ENCODE results near the gene GXYLT1.
"Not testable (repeated sequence)": the region's sequence is repeated elsewhere in the genome, so short reads cannot be mapped to it uniquely, and the experiment has no call there.

The GXYLT1 gene

DNA sequence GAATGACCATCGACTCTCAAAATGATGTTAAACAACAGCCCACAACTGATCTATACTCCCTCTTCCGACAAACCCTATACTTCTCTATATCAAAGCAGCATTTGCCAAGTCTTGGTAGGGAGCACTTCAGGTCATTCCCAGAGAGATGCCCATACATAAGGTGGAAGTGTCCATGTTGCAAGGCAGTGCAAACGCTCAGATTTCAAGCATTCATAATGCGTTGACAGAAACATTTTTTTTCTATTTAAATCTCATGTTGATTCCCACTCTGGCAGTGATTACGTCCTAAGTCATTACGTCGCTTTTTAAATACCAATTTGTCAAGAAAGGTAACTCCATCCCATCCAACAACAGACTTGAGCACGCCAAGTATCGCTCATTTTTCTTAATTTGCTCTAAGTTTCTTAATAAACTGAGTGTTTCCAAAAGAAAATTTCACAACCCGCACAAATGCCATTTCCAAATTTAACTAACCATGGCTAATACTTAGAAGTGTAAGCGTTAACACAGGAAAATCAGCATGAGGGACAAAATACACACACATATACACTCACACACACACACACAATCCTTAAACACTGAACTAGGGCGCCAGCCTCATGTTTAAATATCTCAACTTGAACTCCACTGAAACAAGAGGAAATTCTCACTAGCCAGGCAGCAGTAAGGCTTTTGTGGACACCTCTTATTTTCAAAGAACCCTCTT lies 1.1 kb downstream of the GXYLT1 start:
- no peak for DNase-seq

- DNase-seq: no peak
Measured at GRCh38 chr12:42141981-42142606, 2.6 kb downstream of the GXYLT1 start.

DNA sequence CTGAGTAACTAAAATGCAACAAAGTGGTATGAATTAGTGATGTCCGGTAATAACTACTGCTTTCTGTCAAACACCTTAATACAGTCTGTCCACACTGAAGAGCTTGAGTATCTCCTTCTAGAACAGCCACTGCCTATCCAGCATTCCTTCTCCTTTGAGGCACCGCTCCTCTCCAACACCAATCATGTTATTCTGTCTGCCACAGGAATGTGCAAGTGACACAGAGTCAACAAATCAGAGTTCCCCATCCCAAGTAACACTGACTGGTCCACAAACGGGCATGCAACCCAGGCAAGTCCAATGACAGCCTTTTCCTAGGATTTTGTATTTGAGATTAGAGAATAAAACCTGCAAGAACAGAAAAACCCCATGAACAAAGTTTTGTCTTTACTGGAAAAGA lies 3.8 kb downstream of the GXYLT1 start:
- no peak for DNase-seq

- no peak for DNase-seq
Measured at GRCh38 chr12:42135259-42135814, 9.3 kb downstream of the GXYLT1 start.

DNA sequence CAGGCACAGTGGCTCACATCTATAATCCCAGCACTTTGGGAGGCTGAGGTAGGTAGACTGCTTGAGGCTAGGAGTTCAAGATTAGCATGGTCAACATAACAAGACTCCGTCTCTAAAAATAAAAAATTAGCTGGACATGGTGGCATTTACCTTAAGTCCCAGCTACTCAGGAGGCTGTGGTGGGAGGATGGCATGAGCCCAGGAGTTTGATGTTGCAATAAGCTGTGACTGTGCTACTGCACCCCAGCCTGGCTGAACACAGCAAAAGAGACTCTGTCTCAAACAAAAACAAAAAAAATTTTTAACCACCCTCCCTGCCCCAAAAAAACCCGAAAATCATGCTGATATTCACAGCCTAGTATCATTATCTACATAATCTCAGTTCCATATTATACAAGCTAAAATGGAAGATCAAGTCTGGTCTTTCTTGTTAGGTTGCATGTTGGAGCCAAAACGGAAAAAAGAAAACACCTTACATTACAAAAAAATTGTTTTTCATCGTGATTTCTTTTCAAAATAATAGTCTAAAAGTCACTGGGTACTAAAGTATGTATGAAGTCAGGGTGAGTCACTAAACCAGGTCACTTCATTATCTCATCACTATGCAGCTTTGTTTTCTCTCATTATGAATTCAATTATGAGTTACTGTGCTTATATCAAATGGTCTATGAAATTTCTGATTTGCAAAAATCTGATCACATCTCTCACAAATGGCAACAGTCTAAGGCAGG lies 13.8 kb downstream of the GXYLT1 start:
- no peak for DNase-seq

DNA sequence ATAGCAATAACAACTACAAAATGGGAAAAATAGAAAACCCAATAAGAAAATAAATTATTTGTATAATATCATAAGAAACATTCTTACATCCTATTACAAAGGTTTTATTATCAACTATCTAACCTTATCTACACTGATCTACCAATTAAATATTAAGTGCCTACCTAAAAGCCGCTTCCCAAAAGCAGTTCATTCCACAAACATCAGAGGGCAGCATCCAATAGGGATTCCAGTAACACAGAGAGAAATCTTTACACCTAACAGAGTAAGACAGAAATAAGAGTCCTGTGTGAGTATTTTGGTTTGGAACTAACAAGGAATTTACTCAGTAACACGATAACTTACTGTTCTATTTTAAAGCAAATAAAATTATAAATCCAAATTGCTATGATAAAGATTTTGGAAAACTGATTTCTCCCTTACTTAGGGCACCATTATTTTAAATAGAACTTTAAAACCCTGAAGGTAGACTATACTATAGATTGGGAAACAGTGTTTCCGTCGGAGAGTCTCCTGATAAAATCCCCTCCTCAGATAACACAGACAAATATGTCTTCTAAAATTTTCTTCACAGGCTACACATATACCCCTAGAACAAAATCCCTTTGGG lies 15.0 kb downstream of the GXYLT1 start:
- DNase-seq: no peak

DNA sequence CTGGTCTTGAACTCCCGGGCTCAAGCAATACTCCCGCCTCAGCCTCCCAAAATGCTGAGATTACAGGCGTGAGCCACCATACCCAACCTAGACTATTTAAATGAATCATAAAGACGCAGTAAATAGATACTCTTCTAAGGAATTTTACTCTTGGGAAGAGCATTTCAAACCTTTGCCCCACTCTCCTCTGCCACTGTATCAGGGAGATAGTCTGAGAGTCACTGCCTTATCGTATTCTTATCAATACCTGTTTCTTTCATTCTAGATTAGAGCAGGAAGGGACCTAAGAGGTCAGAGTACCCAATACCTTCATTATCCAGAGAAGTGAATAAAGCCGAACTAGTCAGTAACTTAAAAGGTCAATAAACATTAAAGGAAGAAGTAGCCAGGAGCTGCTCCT lies 15.8 kb downstream of the GXYLT1 start:
- no peak for DNase-seq

- DNase-seq: no peak
Measured at GRCh38 chr12:42128327-42128726, 16.3 kb downstream of the GXYLT1 start.

DNA sequence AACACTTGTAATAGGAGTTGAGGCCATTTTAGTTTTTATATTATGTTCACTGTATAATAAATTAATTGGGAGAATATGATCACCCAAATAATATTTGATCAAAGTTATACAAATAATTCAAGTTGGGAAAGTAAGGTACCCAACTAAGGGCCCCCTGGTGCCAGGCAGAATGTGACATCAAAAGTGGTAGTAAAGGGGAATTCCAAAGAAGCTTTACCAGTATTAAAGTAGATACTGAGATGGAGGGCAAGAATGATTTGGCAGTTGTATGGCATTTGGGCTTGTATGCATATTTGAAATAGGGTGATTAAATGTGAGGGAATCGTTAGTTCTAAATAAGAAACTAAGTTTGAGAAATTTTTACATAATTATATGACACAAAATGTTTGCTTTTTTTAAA lies 17.7 kb downstream of the GXYLT1 start:
- DNase-seq: no peak

- no peak for DNase-seq
Measured at GRCh38 chr12:42125388-42125767, 19.3 kb downstream of the GXYLT1 start.

DNA sequence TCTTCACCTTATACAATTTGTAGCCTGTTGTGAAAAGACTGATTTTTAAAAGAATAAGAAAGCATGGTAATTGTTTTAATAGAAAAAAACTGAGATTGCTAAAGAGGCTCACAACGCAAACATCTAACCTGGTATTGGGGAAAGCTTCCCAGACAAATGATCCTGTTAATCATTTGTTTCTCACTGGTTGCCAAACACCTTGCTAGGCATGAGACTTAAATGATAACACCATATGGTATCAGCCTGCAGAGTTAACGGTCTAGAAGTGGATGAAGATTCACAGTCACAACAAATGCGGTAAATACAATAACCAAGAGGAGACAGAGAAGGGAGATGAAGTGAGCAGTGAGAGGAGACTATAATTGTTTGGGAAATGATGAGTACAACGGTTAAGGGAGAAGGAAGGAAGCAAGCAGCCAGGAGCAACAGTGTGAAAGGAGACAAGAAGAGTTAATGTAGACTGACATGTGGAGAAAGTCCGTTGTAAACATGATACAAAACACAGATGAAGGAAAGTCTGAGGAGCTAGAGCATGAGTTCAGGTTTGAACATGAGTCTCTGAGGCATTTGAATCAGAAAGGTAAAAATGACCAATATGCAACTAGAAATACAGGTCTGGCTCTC lies 19.8 kb downstream of the GXYLT1 start:
- DNase-seq: no peak

DNA sequence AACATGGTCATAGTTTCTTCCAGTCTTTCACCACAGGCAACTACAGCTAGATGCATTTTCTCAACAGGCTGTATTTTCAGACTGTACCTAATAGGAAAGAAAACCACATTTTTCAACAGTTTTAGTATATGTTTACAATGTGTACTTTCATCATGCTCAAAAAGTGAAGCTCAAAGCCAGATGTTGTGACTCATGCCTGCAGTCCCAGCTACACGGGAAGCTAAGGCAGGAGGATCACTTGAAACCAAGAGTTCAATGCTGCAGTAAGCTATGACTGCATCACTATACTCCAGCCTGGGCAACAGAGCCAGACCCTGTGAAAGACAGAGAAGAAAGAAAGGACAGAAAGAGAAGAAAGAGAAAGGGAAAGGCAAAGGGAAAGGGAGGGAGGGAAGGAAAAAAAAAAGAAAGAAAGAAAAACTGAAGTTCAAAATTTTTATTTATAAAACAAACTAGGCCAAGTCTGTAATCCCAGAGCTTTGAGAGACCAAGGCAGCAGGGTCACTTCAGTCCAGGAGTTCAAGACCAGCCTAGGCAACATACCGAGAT lies 25.5 kb downstream of the GXYLT1 start:
- no peak for DNase-seq

DNA sequence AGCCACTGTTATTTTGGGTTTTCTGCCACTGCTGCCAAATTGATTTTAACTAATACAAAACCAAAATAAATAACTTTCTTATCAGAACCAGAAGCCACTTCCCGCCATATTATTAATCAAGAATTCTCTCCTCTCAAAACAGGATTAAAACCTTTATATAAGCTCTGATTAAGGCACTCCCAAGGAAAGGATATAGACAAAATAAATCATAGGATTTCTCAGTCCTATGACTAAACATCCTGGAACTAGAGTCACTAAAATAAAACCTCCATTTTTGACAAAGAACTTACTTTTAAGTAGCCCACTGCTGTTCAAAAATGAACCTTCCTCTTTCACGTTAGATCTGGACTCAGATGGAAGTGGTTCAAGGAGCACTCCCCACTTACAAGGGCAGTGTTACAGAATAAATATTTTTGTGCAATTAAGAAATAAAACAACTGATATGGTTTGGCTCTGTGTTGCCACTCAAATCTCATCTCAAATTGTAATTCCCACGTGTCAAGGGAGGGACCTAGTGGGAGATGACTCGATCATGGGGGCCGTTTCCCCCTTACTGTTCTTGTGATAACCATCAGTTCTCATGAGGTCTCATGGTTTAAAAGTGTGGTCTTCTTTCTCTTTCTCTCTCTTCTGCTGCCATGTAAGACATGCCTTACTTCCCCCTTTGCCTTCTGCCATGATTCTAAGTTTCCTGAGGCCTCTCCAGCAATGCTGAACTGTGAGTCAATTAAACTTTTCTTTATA lies 26.4 kb downstream of the GXYLT1 start:
- no peak for DNase-seq

DNA sequence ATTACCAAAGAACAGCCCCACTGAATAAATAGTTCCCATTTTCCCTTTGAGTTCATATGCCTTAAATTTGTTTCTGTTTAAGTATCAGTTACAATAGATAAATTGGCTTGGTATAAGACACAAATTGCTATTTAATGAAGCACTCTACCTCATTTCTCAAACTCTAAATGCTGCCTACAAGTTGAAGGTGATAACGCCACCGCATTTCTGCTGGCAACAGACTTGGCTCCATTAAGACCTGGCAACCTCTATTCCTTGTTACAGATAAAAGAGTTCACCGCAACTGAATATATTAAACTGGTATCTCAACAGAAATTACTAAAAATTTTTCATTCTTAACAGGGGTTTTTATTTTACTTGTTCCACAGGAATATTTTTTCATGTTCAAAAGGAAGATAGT lies 35.6 kb downstream of the GXYLT1 start:
- no peak for DNase-seq

DNA sequence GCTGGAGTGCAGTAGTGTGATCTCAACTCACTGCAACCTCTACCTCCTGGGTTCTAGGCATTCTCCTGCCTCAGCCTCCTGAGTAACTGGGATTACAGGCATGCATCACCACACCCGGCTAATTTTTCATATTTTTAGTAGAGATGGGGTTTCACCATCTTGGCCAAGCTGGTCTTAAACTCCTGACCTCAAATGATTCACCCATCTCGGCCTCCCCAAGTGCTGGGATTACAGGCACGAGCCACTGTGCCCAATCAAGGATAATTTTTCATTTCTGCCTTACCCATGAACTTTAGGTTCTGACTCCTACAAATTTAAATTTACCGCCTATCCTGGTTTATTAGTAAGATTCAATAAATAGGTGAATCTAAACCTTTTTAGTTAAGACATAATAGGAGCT lies 37.9 kb downstream of the GXYLT1 start:
- not testable (repeated sequence) for DNase-seq

DNA sequence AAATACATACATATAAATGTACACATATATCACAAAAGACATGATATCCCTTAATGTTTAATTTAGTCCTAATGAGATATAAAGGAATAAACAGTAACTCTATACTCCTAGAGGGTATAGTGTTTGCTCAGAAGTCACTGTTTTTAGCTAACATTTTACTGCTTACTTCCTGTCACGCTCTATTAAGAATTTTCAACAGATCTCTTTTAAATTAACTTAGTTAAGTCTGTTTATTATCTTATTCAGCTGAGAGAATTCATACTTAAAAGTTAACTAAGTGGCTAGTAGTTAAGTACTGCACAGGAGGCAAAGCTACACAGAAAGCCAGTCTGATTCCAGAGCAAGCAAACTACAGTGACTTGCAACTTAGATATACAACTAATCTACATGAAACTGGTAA lies 39.9 kb downstream of the GXYLT1 start:
- no peak for DNase-seq

DNA sequence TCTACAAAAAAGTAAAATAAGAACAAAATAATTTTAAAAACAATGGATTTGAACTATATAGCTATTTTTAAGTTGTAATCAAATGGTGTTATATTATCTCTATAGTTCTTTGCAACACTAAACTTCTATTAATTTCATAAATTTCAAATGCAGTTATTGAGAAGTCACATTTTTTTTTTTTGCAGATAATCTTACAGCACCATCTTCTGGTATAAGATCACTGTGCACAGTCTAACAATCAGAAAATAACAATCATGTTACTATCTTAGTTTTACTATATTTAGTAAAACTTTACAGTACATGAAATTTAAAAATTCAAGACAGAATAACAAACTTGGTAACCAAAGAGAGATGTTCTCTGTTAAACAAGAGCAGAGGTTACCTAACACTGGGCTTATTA lies 40.6 kb downstream of the GXYLT1 start:
- DNase-seq: no peak

- DNase-seq: no peak
Measured at GRCh38 chr12:42103155-42103554, 41.5 kb downstream of the GXYLT1 start.

- no peak for DNase-seq
Measured at GRCh38 chr12:42102720-42103119, 42.0 kb downstream of the GXYLT1 start.

DNA sequence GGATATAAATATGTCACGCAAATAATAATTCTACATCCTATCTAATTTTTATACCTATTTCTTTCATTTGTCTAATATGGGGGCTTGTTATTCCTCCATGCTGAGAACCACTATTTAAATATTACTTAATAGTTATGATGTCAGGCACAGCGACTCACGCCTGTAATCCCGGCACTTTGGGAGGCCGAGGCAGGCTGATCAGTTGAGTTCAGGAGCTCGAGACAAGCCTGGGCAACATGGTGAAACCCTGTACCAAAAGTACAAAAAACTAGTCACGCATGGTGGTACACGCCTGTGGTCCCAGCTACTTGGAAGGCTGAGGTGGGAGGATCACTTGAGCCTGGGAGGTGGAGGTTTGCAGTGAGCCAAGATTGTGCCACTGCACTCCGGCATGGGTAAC lies 45.2 kb downstream of the GXYLT1 start:
- no peak for DNase-seq

GRCh38 chr12:42097971-42098370 lies 46.7 kb downstream of the GXYLT1 start:
- DNase-seq: no peak

GRCh38 chr12:42094277-42094676 lies 50.4 kb downstream of the GXYLT1 start:
- DNase-seq: peak in 1 of 4 experiments; percentile 6
